HepG2 (cell line): Measurements from ENCODE around the gene TMX2. TPM values are rescaled to one million over a fixed set of nuclear protein-coding genes. Genes with fewer than 3 reads are reported as not detected.
A peak's percentile ranks its signal among the peaks of the same experiment; 100 is the strongest.

Source experiments
- ATF6 ChIP-seq: sonication (generic); formaldehyde crosslinking; conservative IDR thresholded peaks from 2 replicates; pipeline ENCODE4 v1.4.0; 2020; ENCODE audit warnings: missing genetic modification reagents
- DPF2 ChIP-seq: sonication (generic); formaldehyde crosslinking; IDR thresholded peaks from 2 replicates; pipeline ENCODE4 v1.4.0; 2020; ENCODE audit warnings: mild to moderate bottlenecking, low read depth, missing genetic modification reagents, borderline replicate concordance
- ETV6 ChIP-seq: sonication (generic); formaldehyde crosslinking; conservative IDR thresholded peaks from 2 replicates; pipeline ENCODE4 v1.4.0; 2020; ENCODE audit warnings: missing genetic modification reagents
- GTF2F1 ChIP-seq: fragments of 150-350 bp; IDR thresholded peaks from 2 replicates; pipeline ENCODE4 v1.6.1; 2014; ENCODE audit warnings: low read length
- HMG20A ChIP-seq: IDR thresholded peaks from 2 replicates; pipeline ENCODE4 v1.6.1; 2016; ENCODE audit warnings: borderline replicate concordance
- HOMEZ ChIP-seq: IDR thresholded peaks from 2 replicates; pipeline ENCODE4 v1.6.1; 2016; ENCODE audit warnings: low read depth
- MXD3 ChIP-seq: IDR thresholded peaks from 2 replicates; pipeline ENCODE4 v1.6.1; 2016; ENCODE audit warnings: mild to moderate bottlenecking, missing biosample characterization, missing genetic modification reagents
- NFRKB ChIP-seq: fragments of 450-650 bp; IDR thresholded peaks from 2 replicates; pipeline ENCODE4 v1.6.1; 2017
- NFYC ChIP-seq: IDR thresholded peaks from 2 replicates; pipeline ENCODE4 v1.6.1; 2016; ENCODE audit warnings: missing genetic modification reagents, missing compliant biosample characterization
- NR2C2 ChIP-seq: sonication (generic); formaldehyde crosslinking; IDR thresholded peaks from 2 replicates; pipeline ENCODE4 v1.4.0; 2020; ENCODE audit warnings: missing genetic modification reagents, mild to moderate bottlenecking, moderate library complexity, borderline replicate concordance
- PCBP1 ChIP-seq: fragments of 200-400 bp; formaldehyde crosslinking; IDR thresholded peaks from 2 replicates; pipeline ENCODE4 v1.6.1; 2017; ENCODE audit warnings: mild to moderate bottlenecking, low read depth, low read length, borderline replicate concordance
- RAD21 ChIP-seq: fragments of 450-650 bp; formaldehyde crosslinking; IDR thresholded peaks from 2 replicates; pipeline ENCODE4 v1.5.0; 2020; ENCODE audit warnings: mild to moderate bottlenecking
- REL ChIP-seq: sonication (generic); formaldehyde crosslinking; conservative IDR thresholded peaks from 2 replicates; pipeline ENCODE4 v1.8.0; 2022; ENCODE audit warnings: mild to moderate bottlenecking, missing genetic modification reagents, moderate library complexity
- ZBTB43 ChIP-seq: sonication (generic); formaldehyde crosslinking; conservative IDR thresholded peaks from 2 replicates; pipeline ENCODE4 v1.4.0; 2020; ENCODE audit warnings: missing genetic modification reagents
- ZNF251 ChIP-seq: sonication (generic); formaldehyde crosslinking; IDR thresholded peaks from 2 replicates; pipeline ENCODE4 v1.9.0; 2021; ENCODE audit warnings: mild to moderate bottlenecking, missing genetic modification reagents
- ZNF317 ChIP-seq: sonication (generic); formaldehyde crosslinking; IDR thresholded peaks from 2 replicates; pipeline ENCODE4 v1.5.0; 2020; ENCODE audit warnings: mild to moderate bottlenecking, missing genetic modification reagents
- ZNF382 ChIP-seq: sonication (generic); formaldehyde crosslinking; IDR thresholded peaks from 2 replicates; pipeline ENCODE4 v1.5.0; 2020; ENCODE audit warnings: missing genetic modification reagents, mild to moderate bottlenecking, borderline replicate concordance
- ZNF441 ChIP-seq: sonication (generic); formaldehyde crosslinking; IDR thresholded peaks from 2 replicates; pipeline ENCODE4 v1.7.0; 2021; ENCODE audit warnings: missing genetic modification reagents, borderline replicate concordance
- ZNF710 ChIP-seq: sonication (generic); formaldehyde crosslinking; IDR thresholded peaks from 2 replicates; pipeline ENCODE4 v1.5.0; 2020; ENCODE audit warnings: mild to moderate bottlenecking, missing genetic modification reagents, borderline replicate concordance
- ZNF841 ChIP-seq: sonication (generic); formaldehyde crosslinking; IDR thresholded peaks from 2 replicates; pipeline ENCODE4 v1.8.1; 2023; ENCODE audit warnings: missing genetic modification reagents, borderline replicate concordance
- polyA plus RNA-seq, 8 experiments: library from polyadenylated mRNA; depleted of rRNA in 3 of 8; stranded (reverse) in 7 of 8; unstranded in 1 of 8; fragments of >200 nt; fragmentation: Illumina TruSeq in 4 of 8; extraction: Trizol in 4 of 8; gene quantifications; 2 replicates each; pipeline versions ENCODE4 v1.2.1 to v1.2.3, GENCODE V29; 2011 to 2016; ENCODE audit warnings: low read depth in 4 of 8, missing spikeins in 1 of 8, mixed read lengths in 1 of 8; ENCODE audit not compliant: insufficient read depth in 1 of 8
- total RNA-seq, 5 experiments: library from RNA; depleted of rRNA; stranded (reverse); fragments of >200 nt; fragmentation: Illumina TruSeq; extraction: Trizol; gene quantifications; 2 replicates each; pipeline ENCODE4 v1.2.3, GENCODE V29; 2016; ENCODE audit warnings: low read depth in 1 of 5

The TMX2 gene
- total and polyA plus RNA-seq, 2 of the 13 experiments (the other 11 are each of a cell fraction or from before 2014, with no cell fraction given) = 84.5 to 129 TPM

- no peak for TF ChIP-seq GTF2F1
- no peak for TF ChIP-seq ZBTB43 (CRISPR knock-in tag)
- peak; percentile 53 for TF ChIP-seq RAD21
- 0 out of 2 replicates have a peak, but pooled peaks have one; percentile 14 for TF ChIP-seq PCBP1
- no peak for TF ChIP-seq HMG20A (CRISPR knock-in tag)
- TF ChIP-seq NFYC (CRISPR knock-in tag) = peak; percentile 41; the same call in 1 of the 2 replicates
- no peak for TF ChIP-seq ZNF841 (CRISPR knock-in tag)
- TF ChIP-seq REL (CRISPR knock-in tag) = no peak; the same call in 1 of the 2 replicates
- no peak for TF ChIP-seq DPF2
- TF ChIP-seq ETV6 (CRISPR knock-in tag) = no peak
- peak; percentile 44; the same call in 1 of the 2 replicates for TF ChIP-seq ZNF441 (CRISPR knock-in tag)
- peak; percentile 83; the same call in 1 of the 2 replicates for TF ChIP-seq NR2C2 (CRISPR knock-in tag)
- peak; percentile 82; the same call in 1 of the 2 replicates for TF ChIP-seq MXD3 (CRISPR knock-in tag)
- TF ChIP-seq ZNF710 (CRISPR knock-in tag) = peak; percentile 27; the same call in 1 of the 2 replicates
- TF ChIP-seq HOMEZ (CRISPR knock-in tag) = no peak
- TF ChIP-seq ATF6 (CRISPR knock-in tag) = no peak
- no peak for TF ChIP-seq ZNF251 (CRISPR knock-in tag)
- no peak for TF ChIP-seq ZNF382 (CRISPR knock-in tag)
- TF ChIP-seq NFRKB = no peak
- TF ChIP-seq ZNF317 (CRISPR knock-in tag) = no peak
Observed at GRCh38 chr11:57741132-57742086, 29.0 kb downstream of the TMX2 start, which contains the start of gene SELENOH (continued).
